ENCODE results near the gene EML4.
"Not testable (repeated sequence)": the region's sequence is repeated elsewhere in the genome, so short reads cannot be mapped to it uniquely, and the experiment has no call there.

The EML4 gene

GRCh38 chr2:42250925-42251324, 81.8 kb downstream of the EML4 start:
- peaks cover 55% of the 10 kb centered on the region for H3K36me3 Mint-ChIP-seq (ENCODE audit: insufficient read depth)
- H3K27ac Mint-ChIP-seq = peak overlapping the region; percentile 1 to 17
- DNase-seq (peak in 2 of 3 experiments; percentile 25 to 29), ATAC-seq (replicated peaks) (peak; percentile 91)
- H3K4me1 Mint-ChIP-seq (ENCODE audit: low read depth in 2 of 2) = peaks cover 41 to 67% of the 10 kb centered on the region in 2 donors
- H3K9me3 Mint-ChIP-seq = no peaks in the 10 kb centered on the region
- peak overlapping the region; percentile 30 to 56 for H3K4me3 Mint-ChIP-seq
- H3K27me3 Mint-ChIP-seq = no peaks in the 10 kb centered on the region

- peak overlapping the region; percentile 5 to 19 for H3K27ac Mint-ChIP-seq
- peak overlapping the region in 1 of 2 donors; percentile 47 for H3K4me3 Mint-ChIP-seq
- no peaks in the 10 kb centered on the region for H3K9me3 Mint-ChIP-seq
- H3K27me3 Mint-ChIP-seq = no peaks in the 10 kb centered on the region
- peaks cover 39 to 67% of the 10 kb centered on the region in 2 donors for H3K4me1 Mint-ChIP-seq (ENCODE audit: low read depth in 2 of 2)
- ATAC-seq (replicated peaks) (peak; percentile 38), DNase-seq (no peak)
- H3K36me3 Mint-ChIP-seq (ENCODE audit: insufficient read depth) = peaks cover 50% of the 10 kb centered on the region
Observed at GRCh38 chr2:42252464-42252863, 83.3 kb downstream of the EML4 start.

- H3K27me3 Mint-ChIP-seq = no peaks in the 10 kb centered on the region
- H3K9me3 Mint-ChIP-seq = no peaks in the 10 kb centered on the region
- no peak for DNase-seq
- H3K4me3 Mint-ChIP-seq = peak overlapping the region in 1 of 2 donors; percentile 21
- H3K4me1 Mint-ChIP-seq (ENCODE audit: low read depth in 2 of 2) = peaks cover 38 to 64% of the 10 kb centered on the region in 2 donors
- no peak for ATAC-seq (replicated peaks)
- H3K27ac Mint-ChIP-seq = no peak overlapping the region
- H3K36me3 Mint-ChIP-seq (ENCODE audit: insufficient read depth) = peaks cover 63% of the 10 kb centered on the region
Observed at GRCh38 chr2:42254186-42254895, 85.2 kb downstream of the EML4 start.

- DNase-seq = no peak
- H3K36me3 Mint-ChIP-seq (ENCODE audit: insufficient read depth) = peaks cover 72% of the 10 kb centered on the region
- peaks cover 21 to 44% of the 10 kb centered on the region in 2 donors for H3K4me1 Mint-ChIP-seq (ENCODE audit: low read depth in 2 of 2)
- H3K9me3 Mint-ChIP-seq = no peaks in the 10 kb centered on the region
- H3K27me3 Mint-ChIP-seq = no peaks in the 10 kb centered on the region
- ATAC-seq (replicated peaks) = peak; percentile 35
- peak overlapping the region; percentile 27 to 58 for H3K4me3 Mint-ChIP-seq
- H3K27ac Mint-ChIP-seq = peak overlapping the region; percentile 41 to 89
Observed at GRCh38 chr2:42256505-42256904, 87.4 kb downstream of the EML4 start.

- Mint-ChIP-seq H3K27me3 (no peaks in the 10 kb centered on the region), H3K36me3 (ENCODE audit: insufficient read depth) (peaks cover 100% of the 10 kb centered on the region), H3K4me3 (no peak overlapping the region), H3K27ac (peak overlapping the region in 1 of 2 donors; percentile 44), H3K9me3 (no peaks in the 10 kb centered on the region), H3K4me1 (ENCODE audit: low read depth in 2 of 2) (peaks cover 2 to 5% of the 10 kb centered on the region in 2 donors)
- ATAC-seq (replicated peaks) (no peak), DNase-seq (no peak)
Observed at GRCh38 chr2:42261518-42262195, 92.5 kb downstream of the EML4 start.

GRCh38 chr2:42266236-42266635, 97.1 kb downstream of the EML4 start:
- Mint-ChIP-seq H3K4me1 (ENCODE audit: low read depth in 2 of 2) (peaks cover 6% of the 10 kb centered on the region in 2 donors), H3K36me3 (ENCODE audit: insufficient read depth) (peaks cover 80% of the 10 kb centered on the region), H3K27ac (no peak overlapping the region), H3K9me3 (no peaks in the 10 kb centered on the region), H3K4me3 (no peak overlapping the region), H3K27me3 (no peaks in the 10 kb centered on the region)
- DNase-seq = no peak
- ATAC-seq (replicated peaks) = no peak

GRCh38 chr2:42267530-42267929, 98.4 kb downstream of the EML4 start:
- Mint-ChIP-seq H3K27ac (peak overlapping the region in 1 of 2 donors; percentile 60), H3K4me3 (no peak overlapping the region), H3K27me3 (no peaks in the 10 kb centered on the region), H3K9me3 (no peaks in the 10 kb centered on the region), H3K4me1 (ENCODE audit: low read depth in 2 of 2) (peaks cover 6% of the 10 kb centered on the region in 2 donors), H3K36me3 (ENCODE audit: insufficient read depth) (peaks cover 68% of the 10 kb centered on the region)
- ATAC-seq (replicated peaks) = peak; percentile 86
- DNase-seq = no peak

GRCh38 chr2:42268528-42269151, 99.5 kb downstream of the EML4 start:
- peak overlapping the region in 1 of 2 donors; percentile 46 for H3K27ac Mint-ChIP-seq
- no peaks in the 10 kb centered on the region for H3K9me3 Mint-ChIP-seq
- H3K4me1 Mint-ChIP-seq (ENCODE audit: low read depth in 2 of 2) = peaks cover 6 to 7% of the 10 kb centered on the region in 2 donors
- no peaks in the 10 kb centered on the region for H3K27me3 Mint-ChIP-seq
- no peak for DNase-seq
- H3K36me3 Mint-ChIP-seq (ENCODE audit: insufficient read depth) = peaks cover 61% of the 10 kb centered on the region
- ATAC-seq (replicated peaks) = no peak
- H3K4me3 Mint-ChIP-seq = no peak overlapping the region

GRCh38 chr2:42270757-42271156, 101.6 kb downstream of the EML4 start:
- DNase-seq = no peak
- Mint-ChIP-seq H3K4me1 (ENCODE audit: low read depth in 2 of 2) (peaks cover 7 to 12% of the 10 kb centered on the region in 2 donors), H3K27ac (peak overlapping the region; percentile 56 to 62)

GRCh38 chr2:42271246-42271645, 102.1 kb downstream of the EML4 start:
- H3K9me3 Mint-ChIP-seq; ATAC-seq (replicated peaks); H3K4me3 Mint-ChIP-seq; H3K27me3 Mint-ChIP-seq; DNase-seq: not testable (repeated sequence)
- H3K4me1 Mint-ChIP-seq (ENCODE audit: low read depth in 2 of 2) = peaks cover 7 to 12% of the 10 kb centered on the region in 2 donors
- H3K36me3 Mint-ChIP-seq (ENCODE audit: insufficient read depth) = peaks cover 56% of the 10 kb centered on the region
- peak overlapping the region in 1 of 2 donors; percentile 62 for H3K27ac Mint-ChIP-seq

More at GRCh38 chr2:42270757-42271156, 101.6 kb downstream of the EML4 start:
- Mint-ChIP-seq H3K4me3 (no peak overlapping the region), H3K9me3 (no peaks in the 10 kb centered on the region), H3K27me3 (no peaks in the 10 kb centered on the region), H3K36me3 (ENCODE audit: insufficient read depth) (peaks cover 57% of the 10 kb centered on the region)
- no peak for ATAC-seq (replicated peaks)

GRCh38 chr2:42274863-42275262, 105.7 kb downstream of the EML4 start:
- Mint-ChIP-seq H3K36me3 (ENCODE audit: insufficient read depth) (peaks cover 64% of the 10 kb centered on the region), H3K9me3 (no peaks in the 10 kb centered on the region), H3K4me3 (no peak overlapping the region), H3K27me3 (no peaks in the 10 kb centered on the region), H3K27ac (peak overlapping the region; percentile 38 to 67), H3K4me1 (ENCODE audit: low read depth in 2 of 2) (peaks cover 6% of the 10 kb centered on the region in 2 donors)
- DNase-seq (no peak), ATAC-seq (replicated peaks) (no peak)

- ATAC-seq (replicated peaks) (no peak), DNase-seq (no peak)
- Mint-ChIP-seq H3K36me3 (ENCODE audit: insufficient read depth) (peaks cover 82% of the 10 kb centered on the region), H3K27ac (peak overlapping the region; percentile 1 to 32), H3K4me3 (no peak overlapping the region), H3K9me3 (no peaks in the 10 kb centered on the region), H3K4me1 (ENCODE audit: low read depth in 2 of 2) (peaks cover 8 to 11% of the 10 kb centered on the region in 2 donors), H3K27me3 (no peaks in the 10 kb centered on the region)
Observed at GRCh38 chr2:42281416-42282081, 112.4 kb downstream of the EML4 start.

- no peak overlapping the region for H3K4me3 Mint-ChIP-seq
- H3K36me3 Mint-ChIP-seq (ENCODE audit: insufficient read depth) = peaks cover 83% of the 10 kb centered on the region
- ATAC-seq (replicated peaks) = no peak
- no peaks in the 10 kb centered on the region for H3K9me3 Mint-ChIP-seq
- H3K27me3 Mint-ChIP-seq = no peaks in the 10 kb centered on the region
- peaks cover 4 to 26% of the 10 kb centered on the region in 2 donors for H3K4me1 Mint-ChIP-seq (ENCODE audit: low read depth in 2 of 2)
- H3K27ac Mint-ChIP-seq = no peak overlapping the region
- no peak for DNase-seq
Observed at GRCh38 chr2:42284019-42284418, 114.9 kb downstream of the EML4 start.

Measured in effector memory CD8-positive, alpha-beta T cell (primary cell).